Endothelial cell of umbilical vein (primary cell): ENCODE data around the gene RELL2. TPM values are rescaled to one million over a fixed set of nuclear protein-coding genes. Genes with fewer than 3 reads are reported as not detected.

Experiments used
- BruUV-seq: library from RNA; stranded (reverse); fragments of 400-500 nt; replicated peaks from 2 replicates; lab custom pipeline; 2021; lab: Mats Ljungman, UMichigan
- CTCF ChIA-PET: fragments of 300-600, 350-600 bp; sonication (Branson Sonifier 250); formaldehyde crosslinking; loops from one replicate; lab custom pipeline; 2021; ENCODE audit warnings: antibody characterized with exemption, inconsistent platforms; lab: Charles Lee
- POLR2A ChIA-PET: fragments of 300-600, 350-600 bp; sonication (Branson Sonifier 250); formaldehyde crosslinking; loops from one replicate; lab custom pipeline; 2021; ENCODE audit warnings: antibody characterized with exemption, inconsistent platforms; lab: Charles Lee
- DNase-seq: peaks from one replicate; pipeline ENCODE4 v3.0.0-alpha.2; 2011; ENCODE audit warnings: low read depth, low spot score
- FAIRE-seq: peaks from 2 replicates; lab custom pipeline; 2011; peaks lifted over from hg19 to GRCh38; lab: Jason Lieb, UNC
- H2AFZ ChIP-seq: 2 replicates; pipeline ENCODE4 v1.6.0; 2012; ENCODE audit warnings: low read depth, low read length, control low read depth, inconsistent platforms
- H3K27ac ChIP-seq: 2 replicates; pipeline ENCODE4 v1.5.1; 2011; ENCODE audit warnings: low read depth, mild to moderate bottlenecking, control low read depth, low read length, moderate library complexity; ENCODE audit not compliant: insufficient read depth
- H3K27me3 ChIP-seq, 2 experiments: 2 replicates each; pipeline versions ENCODE4 v1.6.0 to v1.6.1; 2011; ENCODE audit warnings: low read length in 2 of 2, mixed read lengths in 1 of 2; ENCODE audit not compliant: control insufficient read depth in 2 of 2, insufficient read depth in 2 of 2
- H3K36me3 ChIP-seq, 2 experiments: 2 replicates in 1 of 2; 3 replicates in 1 of 2; pipeline ENCODE4 v1.5.1; 2011; ENCODE audit warnings: low read length in 2 of 2, mild to moderate bottlenecking in 1 of 2, moderate library complexity in 1 of 2; ENCODE audit not compliant: control insufficient read depth in 2 of 2, insufficient read depth in 2 of 2; ENCODE audit errors: extremely low read depth in 1 of 2
- H3K4me1 ChIP-seq: 3 replicates; pipeline ENCODE4 v1.5.1; 2011; ENCODE audit warnings: mild to moderate bottlenecking, low read length; ENCODE audit not compliant: control insufficient read depth, insufficient read depth; ENCODE audit errors: extremely low read depth
- H3K4me2 ChIP-seq: 2 replicates; pipeline ENCODE4 v1.6.1; 2011; ENCODE audit warnings: low read length, control low read depth, mixed read lengths; ENCODE audit not compliant: insufficient read depth
- H3K4me3 ChIP-seq, 3 experiments: fragments of 200-600 bp in 1 of 3; sonication (generic), shearing (Covaris generic) in 1 of 3; replicated peaks in 1 of 3; 2 replicates each; pipeline ENCODE4 v1.5.1; 2011 to 2016; ENCODE audit warnings: control low read depth in 3 of 3, low read length in 3 of 3, mild to moderate bottlenecking in 2 of 3, inconsistent platforms in 1 of 3, low read depth in 1 of 3, moderate library complexity in 1 of 3; ENCODE audit not compliant: insufficient read depth in 1 of 3
- H3K79me2 ChIP-seq: 2 replicates; pipeline ENCODE4 v1.6.0; 2012; ENCODE audit warnings: low read length, inconsistent platforms; ENCODE audit not compliant: control insufficient read depth, insufficient read depth
- H3K9ac ChIP-seq: replicated peaks from 2 replicates; pipeline ENCODE3; 2011; ENCODE audit warnings: low read length, control low read depth; ENCODE audit not compliant: insufficient read depth; ENCODE audit errors: extremely low read depth
- H3K9me1 ChIP-seq: replicated peaks from 3 replicates; pipeline ENCODE4 v1.6.0; 2011; ENCODE audit warnings: mild to moderate bottlenecking, low read length; ENCODE audit not compliant: control insufficient read depth, insufficient read depth; ENCODE audit errors: extremely low read depth
- H3K9me3 ChIP-seq: replicated peaks from 2 replicates; pipeline ENCODE4 v1.5.1; 2012; ENCODE audit warnings: low read length, inconsistent platforms; ENCODE audit not compliant: control insufficient read depth, insufficient read depth
- H4K20me1 ChIP-seq: replicated peaks from 2 replicates; pipeline ENCODE3; 2011; ENCODE audit warnings: mild to moderate bottlenecking, low read length; ENCODE audit not compliant: control insufficient read depth, insufficient read depth; ENCODE audit errors: extremely low read depth
- CTCF ChIP-seq, 2 donors: IDR thresholded peaks; 1 replicate in 1 of 2; 2 replicates in 1 of 2; pipeline ENCODE4 v1.5.1; 2011; ENCODE audit warnings: low read length in 2 of 2, mild to moderate bottlenecking in 2 of 2, moderate library complexity in 2 of 2, control low read depth in 1 of 2, inconsistent platforms in 1 of 2, low read depth in 1 of 2; ENCODE audit not compliant: insufficient read depth in 1 of 2; ENCODE audit errors: extremely low read depth in 1 of 2
- FOS ChIP-seq: IDR thresholded peaks from 2 replicates; pipeline ENCODE4 v1.6.1; 2011; ENCODE audit warnings: mild to moderate bottlenecking, low read length, moderate library complexity, borderline replicate concordance; ENCODE audit not compliant: insufficient read depth
- GATA2 ChIP-seq: IDR thresholded peaks from 2 replicates; pipeline ENCODE4 v1.7.0; 2011; ENCODE audit warnings: low read depth, mild to moderate bottlenecking, moderate library complexity, mixed read lengths, low read length; ENCODE audit not compliant: insufficient read length, insufficient read depth
- MAX ChIP-seq: IDR thresholded peaks from 2 replicates; pipeline ENCODE4 v1.6.1; 2011; ENCODE audit not compliant: insufficient read depth, insufficient read length
- POLR2A ChIP-seq: IDR thresholded peaks from 2 replicates; pipeline ENCODE4 v1.6.1; 2012; ENCODE audit warnings: low read depth, mild to moderate bottlenecking, control low read depth, low read length
- POLR2AphosphoS5 ChIP-seq: IDR thresholded peaks from 2 replicates; pipeline ENCODE4 v1.6.1; 2012; ENCODE audit warnings: low read depth, mild to moderate bottlenecking, control low read depth, low read length, moderate library complexity; ENCODE audit not compliant: insufficient read depth
- dilution Hi-C: fragments of 300-500 bp; cut with MboI; formaldehyde crosslinking; loops from one replicate; pipeline ENCODE4 v1.15.0; 2019; ENCODE audit warnings: low sequenced_read_pairs; ENCODE audit not compliant: extremely low pct_ligation_motif_present
- intact Hi-C: fragments of 100-400 bp; cut with micrococcal nuclease; formaldehyde crosslinking; loops from one replicate; pipeline ENCODE4 v1.10.0; 2022
- polyA plus RNA-seq, 4 experiments: library from polyadenylated mRNA; depleted of rRNA in 3 of 4; stranded (reverse) in 3 of 4; unstranded in 1 of 4; fragments of >200 nt; gene quantifications; 2 replicates each; pipeline versions ENCODE4 v1.2.1 to v1.2.3, GENCODE V29; 2011 to 2012; ENCODE audit warnings: missing spikeins in 1 of 4
- total RNA-seq: library from RNA; stranded (reverse); gene quantifications from 2 replicates; pipeline ENCODE4 v1.2.3, GENCODE V29; 2021

Gene RELL2
- total and polyA plus RNA-seq, 2 donors (not counting 3 experiments of a cell fraction or from before 2014, with no cell fraction given), result 3.4 to 3.6 TPM

- Histone ChIP-seq H2AFZ (no peak overlapping the region), H3K27me3 (no peaks in the 10 kb centered on the region), H3K4me1 (peaks cover 6% of the 10 kb centered on the region), H3K9ac (no peak overlapping the region), H3K4me2 (no peak overlapping the region), H3K27ac (peak overlapping the region; percentile 9), H4K20me1 (no peaks in the 10 kb centered on the region), H3K9me3 (no peaks in the 10 kb centered on the region), H3K4me3 (no peak overlapping the region), H3K79me2 (no peaks in the 10 kb centered on the region), H3K9me1 (no peaks in the 10 kb centered on the region), H3K36me3 (peaks cover 18 to 37% of the 10 kb centered on the region in 2 experiments)
- TF ChIP-seq GATA2, result no peak
- TF ChIP-seq FOS, result no peak
- TF ChIP-seq MAX, result no peak
- TF ChIP-seq POLR2A, result no peak
- TF ChIP-seq POLR2AphosphoS5, result no peak
- no peak for TF ChIP-seq CTCF (IDR thresholded peaks at IDR 0.05; ENCODE audit: extremely low read depth in 1 of 2, insufficient read depth in 1 of 2, low read depth in 1 of 2, low read length in 2 of 2)
- ChIA-PET POLR2A (no interaction called here), CTCF (interaction anchor here (2.0 to 5.2 kb wide), 5 partner anchors 14 to 297 kb away, joined by 9 to 61 read pairs (median 32); partner anchors contain the start of gene PCDH1)
- DNase-seq (peak; percentile 64), FAIRE-seq (no peak)
- BruUV-seq, result no TSS peak
- intact Hi-C loops, result no loop called here
- dilution Hi-C loops, result no loop called here
Measured at GRCh38 chr5:141663506-141663905, 26.7 kb downstream of the RELL2 start.
